ENCODE measurements around the gene NXPH3.
A peak's percentile ranks its signal among the peaks of the same experiment; 100 is the strongest.

The NXPH3 gene

DNA sequence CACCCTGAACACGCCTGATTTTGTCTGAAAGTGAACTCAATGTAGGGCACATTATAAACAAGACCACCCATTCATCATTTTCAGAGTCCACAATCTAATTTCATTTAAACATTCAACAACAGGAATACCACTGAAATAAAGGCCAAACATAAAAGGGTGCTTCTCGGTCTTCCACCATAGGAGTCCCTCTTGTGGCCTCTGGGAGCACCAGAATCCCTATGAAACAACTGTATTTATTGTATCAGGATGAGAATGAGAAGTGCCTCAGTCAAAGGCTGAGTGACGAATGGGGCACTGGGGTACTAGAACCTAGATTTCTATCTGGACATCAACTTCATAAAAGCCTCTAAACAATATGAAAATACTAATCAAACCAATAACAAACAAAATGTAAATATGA, 40.4 kb downstream of the NXPH3 start:
- no peaks in the 10 kb centered on the region for H3K9me3 ChIP-seq (ENCODE audit: severe bottlenecking)
- no peak overlapping the region for H3K27ac ChIP-seq (ENCODE audit: poor library complexity, severe bottlenecking)
- H3K27me3 ChIP-seq (ENCODE audit: insufficient read depth, poor library complexity, severe bottlenecking), result no peaks in the 10 kb centered on the region
- peaks cover 64% of the 10 kb centered on the region for H3K36me3 ChIP-seq (ENCODE audit: low read depth)
- no peak for DNase-seq (ENCODE audit: low spot score)
- ATAC-seq (ENCODE audit: low read depth), result peak; percentile 46; the same call in 1 of the 3 replicates
- no peak overlapping the region for H3K4me3 ChIP-seq (ENCODE audit: severe bottlenecking)
- TF ChIP-seq, protein P1, sequence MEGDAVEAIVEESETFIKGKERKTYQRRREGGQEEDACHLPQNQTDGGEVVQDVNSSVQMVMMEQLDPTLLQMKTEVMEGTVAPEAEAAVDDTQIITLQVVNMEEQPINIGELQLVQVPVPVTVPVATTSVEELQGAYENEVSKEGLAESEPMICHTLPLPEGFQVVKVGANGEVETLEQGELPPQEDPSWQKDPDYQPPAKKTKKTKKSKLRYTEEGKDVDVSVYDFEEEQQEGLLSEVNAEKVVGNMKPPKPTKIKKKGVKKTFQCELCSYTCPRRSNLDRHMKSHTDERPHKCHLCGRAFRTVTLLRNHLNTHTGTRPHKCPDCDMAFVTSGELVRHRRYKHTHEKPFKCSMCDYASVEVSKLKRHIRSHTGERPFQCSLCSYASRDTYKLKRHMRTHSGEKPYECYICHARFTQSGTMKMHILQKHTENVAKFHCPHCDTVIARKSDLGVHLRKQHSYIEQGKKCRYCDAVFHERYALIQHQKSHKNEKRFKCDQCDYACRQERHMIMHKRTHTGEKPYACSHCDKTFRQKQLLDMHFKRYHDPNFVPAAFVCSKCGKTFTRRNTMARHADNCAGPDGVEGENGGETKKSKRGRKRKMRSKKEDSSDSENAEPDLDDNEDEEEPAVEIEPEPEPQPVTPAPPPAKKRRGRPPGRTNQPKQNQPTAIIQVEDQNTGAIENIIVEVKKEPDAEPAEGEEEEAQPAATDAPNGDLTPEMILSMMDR (IDR thresholded peaks at IDR 0.05; ENCODE audit: poor library complexity, severe bottlenecking), result peak; percentile 45
- no peaks in the 10 kb centered on the region for H3K4me1 ChIP-seq (ENCODE audit: insufficient read depth, poor library complexity, severe bottlenecking)

DNA sequence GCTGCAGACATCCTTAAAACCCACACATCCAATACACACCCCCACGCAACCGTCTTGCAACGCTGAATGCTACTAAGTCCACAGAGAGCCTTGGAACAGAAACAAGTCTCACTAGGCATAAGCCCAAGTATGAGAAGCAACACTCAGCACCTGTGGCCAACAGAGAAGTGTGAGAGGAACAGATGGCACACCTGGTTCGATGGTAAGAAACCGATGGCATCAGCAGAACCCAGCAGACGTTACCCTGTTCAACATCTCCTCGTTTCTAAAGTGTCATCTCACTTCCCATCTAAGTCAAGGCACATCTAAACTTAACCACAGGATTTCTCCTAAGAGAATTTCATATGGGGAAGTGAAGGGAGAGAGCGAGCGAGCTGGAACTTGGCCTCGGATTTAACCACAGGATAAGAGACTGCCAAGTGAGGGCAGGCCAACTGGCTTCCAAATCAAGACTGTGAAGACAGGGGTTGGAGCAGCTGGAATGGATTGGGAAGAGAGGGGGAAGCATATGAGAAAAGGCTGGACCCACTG, 41.0 kb downstream of the NXPH3 start:
- Histone ChIP-seq H3K4me1 (ENCODE audit: insufficient read depth, poor library complexity, severe bottlenecking) (no peaks in the 10 kb centered on the region), H3K27me3 (ENCODE audit: insufficient read depth, poor library complexity, severe bottlenecking) (no peaks in the 10 kb centered on the region), H3K4me3 (ENCODE audit: severe bottlenecking) (no peak overlapping the region), H3K36me3 (ENCODE audit: low read depth) (peaks cover 63% of the 10 kb centered on the region), H3K9me3 (ENCODE audit: severe bottlenecking) (no peaks in the 10 kb centered on the region), H3K27ac (ENCODE audit: poor library complexity, severe bottlenecking) (no peak overlapping the region)
- no peak for ATAC-seq (ENCODE audit: low read depth)
- TF ChIP-seq, protein P1 (IDR thresholded peaks at IDR 0.05; ENCODE audit: poor library complexity, severe bottlenecking), result no peak
- no peak for DNase-seq (ENCODE audit: low spot score)

DNA sequence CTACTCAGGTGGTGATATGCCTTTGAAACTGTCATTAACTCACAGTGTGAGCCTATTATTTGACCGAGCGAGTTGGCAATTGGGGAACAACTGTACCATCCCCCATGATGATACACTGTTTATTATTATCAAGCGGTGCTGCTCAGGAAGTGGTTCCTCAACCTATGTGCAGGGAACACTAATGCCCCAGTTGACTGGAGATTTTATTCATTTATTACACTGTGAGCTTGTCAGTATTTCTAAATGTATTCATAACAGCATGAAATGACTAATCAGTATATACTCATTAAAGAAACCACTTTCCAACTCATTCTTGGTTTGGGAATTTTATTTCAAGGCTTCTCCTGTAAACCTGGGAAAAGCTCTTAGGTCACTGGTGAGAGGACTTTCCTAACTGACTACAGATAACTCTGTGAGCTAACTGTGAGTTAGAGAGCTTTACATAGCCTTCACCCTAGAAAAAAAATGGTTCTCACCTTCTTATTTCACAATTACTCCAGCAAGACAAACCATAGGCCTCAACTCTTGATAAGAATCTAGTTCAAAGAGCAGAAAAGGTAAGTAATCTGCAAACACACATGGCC, 42.4 kb downstream of the NXPH3 start:
- no peak for DNase-seq (ENCODE audit: low spot score)
- H3K9me3 ChIP-seq (ENCODE audit: severe bottlenecking), result no peaks in the 10 kb centered on the region
- TF ChIP-seq, protein P1 (IDR thresholded peaks at IDR 0.05; ENCODE audit: poor library complexity, severe bottlenecking), result no peak
- H3K36me3 ChIP-seq (ENCODE audit: low read depth), result peaks cover 67% of the 10 kb centered on the region
- H3K4me1 ChIP-seq (ENCODE audit: insufficient read depth, poor library complexity, severe bottlenecking), result no peaks in the 10 kb centered on the region
- H3K27ac ChIP-seq (ENCODE audit: poor library complexity, severe bottlenecking), result no peak overlapping the region
- no peak overlapping the region for H3K4me3 ChIP-seq (ENCODE audit: severe bottlenecking)
- ATAC-seq (ENCODE audit: low read depth), result no peak
- no peaks in the 10 kb centered on the region for H3K27me3 ChIP-seq (ENCODE audit: insufficient read depth, poor library complexity, severe bottlenecking)

DNA sequence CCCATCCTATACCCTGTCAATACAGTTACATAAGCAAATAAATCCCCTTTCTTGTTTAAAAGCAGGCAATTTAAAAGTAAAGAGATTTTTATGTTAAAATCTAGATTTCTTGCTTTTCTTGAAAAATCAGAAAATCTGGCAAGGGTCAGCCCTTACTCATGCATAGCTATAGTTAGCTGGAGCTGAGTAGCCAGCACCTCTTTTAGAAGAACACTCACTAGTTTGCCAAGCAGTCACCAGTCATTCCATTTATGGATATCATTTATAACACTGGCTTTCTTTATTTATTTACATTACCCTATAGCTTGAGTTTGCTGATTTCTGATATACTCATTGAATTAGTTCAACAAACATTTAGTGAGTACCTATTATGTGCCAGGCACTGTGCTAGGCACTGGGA, 45.7 kb downstream of the NXPH3 start:
- no peak overlapping the region for H3K27ac ChIP-seq (ENCODE audit: poor library complexity, severe bottlenecking)
- no peaks in the 10 kb centered on the region for H3K9me3 ChIP-seq (ENCODE audit: severe bottlenecking)
- TF ChIP-seq, protein P1 (IDR thresholded peaks at IDR 0.05; ENCODE audit: poor library complexity, severe bottlenecking), result no peak
- peaks cover 53% of the 10 kb centered on the region for H3K36me3 ChIP-seq (ENCODE audit: low read depth)
- no peak overlapping the region for H3K4me3 ChIP-seq (ENCODE audit: severe bottlenecking)
- no peaks in the 10 kb centered on the region for H3K27me3 ChIP-seq (ENCODE audit: insufficient read depth, poor library complexity, severe bottlenecking)
- ATAC-seq (ENCODE audit: low read depth) (no peak), DNase-seq (ENCODE audit: low spot score) (no peak)
- no peaks in the 10 kb centered on the region for H3K4me1 ChIP-seq (ENCODE audit: insufficient read depth, poor library complexity, severe bottlenecking)

DNA sequence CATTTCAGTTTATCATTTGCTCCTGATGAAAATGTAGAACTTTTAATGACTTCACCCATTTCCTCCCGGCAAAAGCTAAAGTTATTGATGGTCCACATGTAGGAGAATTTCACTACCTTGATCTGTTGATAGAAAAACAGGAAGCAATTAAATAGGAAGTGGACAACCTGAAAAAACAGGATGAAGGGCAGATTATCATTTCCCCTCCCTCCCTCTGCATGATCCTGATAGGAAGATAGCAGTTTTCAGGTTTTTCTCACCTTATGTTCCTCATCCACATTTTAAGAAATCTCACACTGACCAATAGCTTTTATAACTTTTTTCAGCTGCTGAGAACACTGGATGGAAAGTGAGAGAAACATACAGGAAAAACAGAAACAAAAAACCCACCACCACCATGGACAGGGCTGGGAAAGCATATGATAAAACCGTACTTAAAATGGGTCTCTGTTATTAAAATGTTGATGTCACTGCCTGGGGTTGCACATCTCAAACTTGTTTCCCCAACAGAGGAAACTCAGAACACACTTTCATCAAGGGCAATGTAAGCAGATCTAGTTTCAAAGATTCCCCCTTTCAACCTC, 46.4 kb downstream of the NXPH3 start:
- H3K4me1 ChIP-seq (ENCODE audit: insufficient read depth, poor library complexity, severe bottlenecking), result no peaks in the 10 kb centered on the region
- no peak overlapping the region for H3K27ac ChIP-seq (ENCODE audit: poor library complexity, severe bottlenecking)
- H3K27me3 ChIP-seq (ENCODE audit: insufficient read depth, poor library complexity, severe bottlenecking), result no peaks in the 10 kb centered on the region
- ATAC-seq (ENCODE audit: low read depth) (no peak), DNase-seq (ENCODE audit: low spot score) (no peak)
- TF ChIP-seq, protein P1 (IDR thresholded peaks at IDR 0.05; ENCODE audit: poor library complexity, severe bottlenecking), result no peak
- H3K4me3 ChIP-seq (ENCODE audit: severe bottlenecking), result no peak overlapping the region
- H3K9me3 ChIP-seq (ENCODE audit: severe bottlenecking), result no peaks in the 10 kb centered on the region
- peaks cover 51% of the 10 kb centered on the region for H3K36me3 ChIP-seq (ENCODE audit: low read depth)
